ENCODE measurements around the gene TCF7L2. TPM values are rescaled to one million over a fixed set of nuclear protein-coding genes. Genes with fewer than 3 reads are reported as not detected.

TCF7L2 gene
- total RNA-seq, 6 experiments from 2014 or later = 14.6 to 18.1 (median 16.2) TPM

GRCh38 chr10:113142601-113143362 is 192.7 kb downstream of the TCF7L2 start:
- Mint-ChIP-seq H3K9me3 (no peaks in the 10 kb centered on the region), H3K4me3 (no peak overlapping the region), H3K27ac (no peak overlapping the region), H3K27me3 (ENCODE audit: insufficient read depth) (peaks cover 4% of the 10 kb centered on the region), H3K36me3 (ENCODE audit: low read depth) (peaks cover 28% of the 10 kb centered on the region), H3K4me1 (ENCODE audit: low read depth) (no peaks in the 10 kb centered on the region; the same call in 1 of the 2 replicates)
- TF ChIP-seq CTCF (IDR thresholded peaks at IDR 0.05) = no peak
- no peak for DNase-seq

GRCh38 chr10:113144576-113144975 is 194.5 kb downstream of the TCF7L2 start:
- Mint-ChIP-seq H3K27me3 (ENCODE audit: insufficient read depth) (peaks cover 4% of the 10 kb centered on the region), H3K4me3 (no peak overlapping the region), H3K9me3 (no peaks in the 10 kb centered on the region), H3K4me1 (ENCODE audit: low read depth) (no peaks in the 10 kb centered on the region; the same call in 1 of the 2 replicates), H3K27ac (no peak overlapping the region), H3K36me3 (ENCODE audit: low read depth) (peaks cover 43% of the 10 kb centered on the region)
- DNase-seq = no peak
- no peak for TF ChIP-seq CTCF (IDR thresholded peaks at IDR 0.05)

GRCh38 chr10:113148071-113148825 is 198.2 kb downstream of the TCF7L2 start:
- Mint-ChIP-seq H3K4me1 (ENCODE audit: low read depth) (no peaks in the 10 kb centered on the region), H3K9me3 (no peaks in the 10 kb centered on the region), H3K4me3 (no peak overlapping the region), H3K27me3 (ENCODE audit: insufficient read depth) (peaks cover 3% of the 10 kb centered on the region), H3K36me3 (ENCODE audit: low read depth) (peaks cover 70% of the 10 kb centered on the region), H3K27ac (no peak overlapping the region)
- no peak for TF ChIP-seq CTCF (IDR thresholded peaks at IDR 0.05)
- DNase-seq = no peak

GRCh38 chr10:113148901-113149300 is 198.9 kb downstream of the TCF7L2 start:
- DNase-seq = no peak
- peaks cover 76% of the 10 kb centered on the region for H3K36me3 Mint-ChIP-seq (ENCODE audit: low read depth)
- peaks cover 3% of the 10 kb centered on the region for H3K27me3 Mint-ChIP-seq (ENCODE audit: insufficient read depth)
- H3K27ac Mint-ChIP-seq = no peak overlapping the region
- TF ChIP-seq CTCF (IDR thresholded peaks at IDR 0.05) = no peak
- H3K4me1 Mint-ChIP-seq (ENCODE audit: low read depth) = no peaks in the 10 kb centered on the region
- H3K9me3 Mint-ChIP-seq = no peaks in the 10 kb centered on the region
- no peak overlapping the region for H3K4me3 Mint-ChIP-seq

- no peak for TF ChIP-seq CTCF (IDR thresholded peaks at IDR 0.05)
- Mint-ChIP-seq H3K4me3 (no peak overlapping the region), H3K36me3 (ENCODE audit: low read depth) (peaks cover 83% of the 10 kb centered on the region), H3K27me3 (ENCODE audit: insufficient read depth) (peaks cover 3% of the 10 kb centered on the region), H3K4me1 (ENCODE audit: low read depth) (no peaks in the 10 kb centered on the region), H3K27ac (no peak overlapping the region), H3K9me3 (no peaks in the 10 kb centered on the region)
- DNase-seq = no peak
Measured at GRCh38 chr10:113149626-113150025, 199.6 kb downstream of the TCF7L2 start.

Measured in HFFc6 (cell line).